Activated T-helper 1 cell treated with anti-CD3 and anti-CD28 coated beads, Interleukin-12 subunit alpha, Interleukin-12 subunit beta, Interleukin-2, Interleukin-4 antibody, amounts not matched to agents 30 ng/mL and 10 ng/mL and 1 ng/mL, durations not matched to agents 14 hours and 24 hours and 36 hours (primary cell): ENCODE results near the gene ULK4. TPM values are rescaled to one million over a fixed set of nuclear protein-coding genes. Genes with fewer than 3 reads are reported as not detected.

Experiments used
- DNase-seq: peaks from one replicate; pipeline ENCODE4 v3.0.0; 2021; ENCODE audit warnings: low spot score
- H3K27ac Mint-ChIP-seq: one replicate; pipeline ENCODE4 v1.8.0; 2021; ENCODE audit warnings: mild to moderate bottlenecking, mixed read lengths
- H3K27me3 Mint-ChIP-seq: one replicate; pipeline ENCODE4 v1.8.0; 2022; ENCODE audit warnings: mild to moderate bottlenecking, moderate library complexity, mixed read lengths; ENCODE audit not compliant: insufficient read depth
- H3K36me3 Mint-ChIP-seq: one replicate; pipeline ENCODE4 v1.8.0; 2021; ENCODE audit warnings: low read depth, mixed read lengths
- H3K4me1 Mint-ChIP-seq: one replicate; pipeline ENCODE4 v1.8.0; 2021; ENCODE audit warnings: low read depth, mixed read lengths
- H3K4me3 Mint-ChIP-seq: one replicate; pipeline ENCODE4 v1.8.0; 2021; ENCODE audit warnings: mild to moderate bottlenecking, moderate library complexity, mixed read lengths
- H3K9me3 Mint-ChIP-seq: one replicate; pipeline ENCODE4 v1.8.0; 2021; ENCODE audit warnings: mixed read lengths
- intact Hi-C: fragments of 100-400 bp; cut with micrococcal nuclease; formaldehyde crosslinking; loops from one replicate; pipeline ENCODE4 v1.15.1; 2024
- total RNA-seq: library from RNA; stranded (reverse); gene quantifications from 2 replicates; pipeline ENCODE4 v1.2.3, GENCODE V29; 2022

ULK4 gene
- total RNA-seq, 1 donor from 2014 or later: 7.3 TPM

DNA sequence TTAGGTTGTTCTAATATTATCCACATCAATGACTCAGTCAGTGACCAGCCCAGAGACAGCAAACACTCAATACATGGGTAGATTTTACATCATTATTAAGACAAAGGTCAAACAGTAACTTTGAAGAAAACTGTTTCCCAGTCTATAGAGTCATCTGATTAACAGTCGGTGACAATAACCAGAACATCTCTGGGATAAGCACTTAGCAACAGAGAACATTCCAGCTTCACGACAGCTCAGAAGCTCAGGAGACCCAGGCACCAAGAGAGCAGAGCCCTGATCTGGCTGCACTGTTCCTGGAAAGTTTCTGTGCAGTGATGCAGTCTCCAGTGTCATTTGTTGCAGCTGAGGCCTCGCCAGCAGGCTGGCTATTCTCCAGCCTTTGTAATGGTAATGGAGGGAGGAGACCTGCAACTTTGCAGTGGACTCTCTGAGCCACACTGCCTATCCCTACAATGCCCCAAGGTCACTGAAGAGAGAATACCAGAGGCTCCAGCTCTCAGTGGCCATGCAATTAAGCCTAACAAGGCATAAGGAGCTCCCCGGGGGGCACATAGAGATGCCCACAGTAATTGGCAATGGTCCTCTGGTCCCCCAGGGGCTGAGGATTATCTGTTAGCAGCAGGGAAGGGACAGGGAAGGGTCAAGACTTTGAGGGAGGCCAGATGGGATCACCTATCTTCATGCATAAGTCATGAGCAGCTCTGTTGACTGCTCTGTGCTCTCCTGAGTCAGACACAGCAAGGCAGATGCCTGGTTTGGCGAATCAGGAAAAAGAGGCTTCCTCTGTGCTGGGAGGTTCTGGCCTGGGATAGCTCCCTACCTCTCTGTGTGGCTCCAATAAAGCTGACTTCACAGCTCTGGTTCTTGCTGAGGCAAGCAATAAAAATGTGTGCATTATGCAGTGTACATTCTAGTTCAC, 599.0 kb downstream of the ULK4 start:
- no peaks in the 10 kb centered on the region for H3K36me3 Mint-ChIP-seq
- DNase-seq: no peak
- no peak overlapping the region for H3K27ac Mint-ChIP-seq
- intact Hi-C loops: no loop called here
- no peak overlapping the region for H3K4me3 Mint-ChIP-seq
- H3K9me3 Mint-ChIP-seq: no peaks in the 10 kb centered on the region
- H3K27me3 Mint-ChIP-seq: peaks cover 2% of the 10 kb centered on the region
- H3K4me1 Mint-ChIP-seq: no peaks in the 10 kb centered on the region

DNA sequence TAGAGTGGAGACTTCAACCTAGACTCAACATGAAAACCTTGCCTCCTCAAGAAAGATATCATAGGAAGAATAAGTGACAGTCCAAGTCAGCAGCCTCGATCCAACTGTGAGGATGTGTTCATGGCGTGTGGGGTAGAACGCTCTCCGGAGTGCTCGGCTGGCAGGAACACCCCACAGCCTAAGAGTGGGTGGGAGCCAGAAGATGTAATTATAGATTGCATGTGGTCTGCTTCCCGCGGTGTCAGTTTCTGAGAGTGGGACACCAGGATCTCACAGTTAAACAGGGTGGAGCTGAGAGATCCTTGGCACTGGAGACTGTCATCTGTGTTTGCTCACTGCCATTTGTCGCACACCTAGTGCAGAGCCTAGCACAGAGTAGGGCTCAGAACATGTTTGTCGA, 604.6 kb downstream of the ULK4 start:
- DNase-seq: no peak
- intact Hi-C loops: no loop called here
- peaks cover 2% of the 10 kb centered on the region for H3K27me3 Mint-ChIP-seq
- no peaks in the 10 kb centered on the region for H3K9me3 Mint-ChIP-seq
- no peaks in the 10 kb centered on the region for H3K4me1 Mint-ChIP-seq
- no peak overlapping the region for H3K27ac Mint-ChIP-seq
- H3K4me3 Mint-ChIP-seq: no peak overlapping the region
- H3K36me3 Mint-ChIP-seq: no peaks in the 10 kb centered on the region

DNA sequence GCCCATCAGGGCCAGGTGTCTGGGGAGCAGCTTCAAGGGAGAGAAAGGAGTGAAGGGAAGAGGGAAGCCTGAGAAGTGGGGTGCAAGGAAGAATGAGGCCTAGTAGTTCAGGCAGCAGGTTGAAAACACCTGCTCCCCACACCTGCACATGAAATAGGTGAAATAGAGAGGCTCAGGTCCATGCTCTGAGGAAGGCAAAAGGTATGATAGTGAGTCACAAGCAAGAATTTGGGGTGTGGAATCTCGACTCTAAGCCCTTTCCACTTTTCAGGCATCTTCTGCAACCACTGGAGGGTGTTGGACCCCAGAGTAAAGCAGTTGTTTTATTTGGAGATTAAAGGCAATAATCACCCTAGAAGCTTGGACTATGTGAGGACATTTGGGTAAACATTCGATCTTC, 605.1 kb downstream of the ULK4 start:
- no peaks in the 10 kb centered on the region for H3K9me3 Mint-ChIP-seq
- H3K4me1 Mint-ChIP-seq: no peaks in the 10 kb centered on the region
- intact Hi-C loops: no loop called here
- no peak overlapping the region for H3K4me3 Mint-ChIP-seq
- DNase-seq: no peak
- H3K36me3 Mint-ChIP-seq: no peaks in the 10 kb centered on the region
- H3K27ac Mint-ChIP-seq: no peak overlapping the region
- peaks cover 2% of the 10 kb centered on the region for H3K27me3 Mint-ChIP-seq

DNA sequence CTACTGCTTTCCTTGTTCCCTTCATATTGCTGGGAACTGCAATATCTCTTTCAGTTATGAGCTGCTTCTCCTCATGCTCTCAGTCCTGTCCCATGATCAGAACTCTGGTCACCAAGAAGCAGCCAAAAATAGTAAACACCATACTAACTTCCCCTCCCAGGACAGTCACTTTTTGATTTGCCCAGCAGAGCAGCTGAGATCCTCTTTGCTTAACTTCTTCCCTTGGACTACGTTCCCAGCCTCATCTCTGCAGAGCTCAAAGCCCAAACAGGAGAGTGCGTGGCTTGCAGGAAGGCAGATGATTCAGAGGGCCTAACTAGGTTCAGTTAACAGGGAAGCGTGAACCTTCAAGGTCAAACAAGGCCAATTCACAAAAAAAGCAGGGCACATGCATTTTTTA, 609.4 kb downstream of the ULK4 start:
- no peaks in the 10 kb centered on the region for H3K9me3 Mint-ChIP-seq
- no peak overlapping the region for H3K4me3 Mint-ChIP-seq
- DNase-seq: no peak
- no peaks in the 10 kb centered on the region for H3K36me3 Mint-ChIP-seq
- intact Hi-C loops: no loop called here
- H3K27ac Mint-ChIP-seq: no peak overlapping the region
- no peaks in the 10 kb centered on the region for H3K27me3 Mint-ChIP-seq
- H3K4me1 Mint-ChIP-seq: no peaks in the 10 kb centered on the region

DNA sequence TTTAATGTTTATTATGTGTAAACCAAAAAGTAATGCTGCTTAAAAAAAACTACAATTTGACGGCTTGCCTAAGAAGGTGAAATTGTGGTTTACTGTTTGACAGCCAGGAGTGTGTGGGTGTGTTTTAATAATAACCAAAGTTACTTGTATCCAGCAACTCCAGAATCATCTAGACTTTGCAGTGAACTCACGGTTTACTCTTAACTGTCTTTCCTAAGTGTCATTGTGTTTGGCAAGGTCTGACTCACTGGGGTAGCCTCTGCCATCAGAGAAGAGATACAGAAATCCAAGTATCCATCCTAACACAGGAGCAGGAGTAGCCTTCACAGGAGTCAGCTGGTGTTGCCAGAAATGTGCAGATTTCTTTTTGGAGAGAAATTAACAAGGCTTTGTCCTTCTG, 611.5 kb downstream of the ULK4 start:
- DNase-seq: no peak
- no peaks in the 10 kb centered on the region for H3K9me3 Mint-ChIP-seq
- intact Hi-C loops: no loop called here
- H3K4me3 Mint-ChIP-seq: no peak overlapping the region
- H3K36me3 Mint-ChIP-seq: no peaks in the 10 kb centered on the region
- H3K4me1 Mint-ChIP-seq: no peaks in the 10 kb centered on the region
- H3K27ac Mint-ChIP-seq: no peak overlapping the region
- no peaks in the 10 kb centered on the region for H3K27me3 Mint-ChIP-seq

DNA sequence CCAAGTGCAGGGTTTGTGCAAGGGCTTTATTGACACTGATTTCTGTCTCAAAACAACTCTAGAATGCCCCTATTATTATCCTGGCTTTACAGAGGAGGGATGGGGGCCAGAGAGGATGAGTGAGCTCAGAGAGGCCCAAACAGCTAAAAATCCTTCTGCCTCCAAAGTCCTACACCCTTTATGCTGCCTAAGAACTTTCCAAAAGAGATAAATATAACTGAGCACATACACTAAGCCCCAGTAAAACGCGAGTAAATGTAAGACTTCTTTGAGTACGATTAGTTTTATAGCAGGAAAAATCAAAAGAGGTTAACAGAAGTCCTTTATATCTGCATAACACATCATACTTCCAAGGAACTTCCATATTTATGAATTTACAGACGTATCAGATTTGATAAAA, 613.5 kb downstream of the ULK4 start:
- Mint-ChIP-seq H3K27me3 (no peaks in the 10 kb centered on the region), H3K36me3 (no peaks in the 10 kb centered on the region), H3K4me1 (no peaks in the 10 kb centered on the region), H3K27ac (no peak overlapping the region), H3K9me3 (peaks cover 3% of the 10 kb centered on the region), H3K4me3 (no peak overlapping the region)
- intact Hi-C loops: no loop called here
- no peak for DNase-seq

DNA sequence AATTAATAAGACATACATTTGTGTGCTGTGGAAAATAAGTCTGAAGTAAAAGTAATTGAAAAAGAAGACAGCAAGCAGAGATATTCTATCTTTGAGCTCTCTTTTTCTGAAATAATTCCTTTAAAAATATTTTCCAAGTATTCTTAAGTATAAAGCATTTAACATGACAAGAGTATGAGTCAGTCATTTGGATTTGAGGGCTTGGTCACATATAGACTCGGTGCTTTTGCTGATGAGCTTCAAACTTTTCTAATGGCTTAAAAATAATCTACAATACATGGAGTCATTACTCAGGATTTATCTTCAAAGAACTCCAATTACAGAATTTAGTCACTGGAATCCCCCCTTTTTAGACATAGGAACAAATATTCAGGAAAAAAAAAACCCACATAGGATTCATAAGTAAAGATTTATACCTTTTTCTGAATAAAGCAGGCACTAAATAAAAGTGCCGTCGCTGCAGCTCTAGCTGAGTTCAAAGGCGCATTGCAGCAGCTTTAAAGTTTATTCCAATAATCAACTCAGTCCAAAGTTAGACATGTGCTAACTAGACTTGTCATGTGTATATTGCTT, 615.1 kb downstream of the ULK4 start:
- no peak overlapping the region for H3K4me3 Mint-ChIP-seq
- H3K36me3 Mint-ChIP-seq: no peaks in the 10 kb centered on the region
- H3K27ac Mint-ChIP-seq: no peak overlapping the region
- peaks cover 4% of the 10 kb centered on the region for H3K9me3 Mint-ChIP-seq
- intact Hi-C loops: no loop called here
- DNase-seq: no peak
- H3K4me1 Mint-ChIP-seq: no peaks in the 10 kb centered on the region
- H3K27me3 Mint-ChIP-seq: no peaks in the 10 kb centered on the region

DNA sequence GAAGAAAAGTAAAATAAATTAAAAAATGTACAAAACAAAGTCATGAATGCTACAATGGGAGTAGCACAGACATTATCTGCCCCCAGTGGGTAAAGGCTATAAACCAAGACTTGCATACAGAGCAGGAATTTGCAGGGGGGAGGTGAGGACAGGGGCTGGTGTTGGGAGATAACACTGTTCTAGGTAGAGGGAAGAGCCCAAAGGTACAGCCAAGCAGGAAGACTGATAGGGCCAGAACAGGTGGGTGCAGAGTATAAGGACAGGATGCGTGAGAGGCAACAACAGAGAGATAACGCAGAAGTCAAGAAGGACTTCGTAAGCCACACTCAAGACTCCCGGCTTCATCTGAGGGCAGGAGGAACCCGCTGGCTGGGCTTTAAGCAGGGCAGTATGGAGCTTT, 616.1 kb downstream of the ULK4 start:
- no peaks in the 10 kb centered on the region for H3K4me1 Mint-ChIP-seq
- H3K4me3 Mint-ChIP-seq: no peak overlapping the region
- H3K27me3 Mint-ChIP-seq: no peaks in the 10 kb centered on the region
- no peaks in the 10 kb centered on the region for H3K36me3 Mint-ChIP-seq
- DNase-seq: no peak
- H3K9me3 Mint-ChIP-seq: peaks cover 4% of the 10 kb centered on the region
- intact Hi-C loops: no loop called here
- no peak overlapping the region for H3K27ac Mint-ChIP-seq

DNA sequence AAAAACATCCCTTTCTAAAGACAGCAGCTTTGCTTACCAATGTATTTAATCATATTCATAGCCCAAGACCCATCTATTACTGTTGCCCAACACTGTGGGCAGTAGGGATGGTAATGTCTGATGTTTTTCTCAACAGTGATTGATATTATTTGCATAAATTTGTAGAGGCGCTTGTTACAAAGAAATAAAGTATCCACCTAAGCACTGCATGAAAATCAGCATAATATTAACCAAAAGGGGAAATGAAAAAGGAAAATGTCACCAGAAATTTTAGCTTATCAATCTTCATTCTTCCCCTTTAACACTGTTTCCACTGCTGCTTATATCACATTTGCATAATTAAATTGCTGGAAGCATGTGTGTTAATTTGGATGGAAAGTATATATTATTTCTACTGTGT, 622.1 kb downstream of the ULK4 start:
- Mint-ChIP-seq H3K27ac (no peak overlapping the region), H3K36me3 (no peaks in the 10 kb centered on the region), H3K4me3 (no peak overlapping the region), H3K9me3 (peaks cover 4% of the 10 kb centered on the region), H3K27me3 (no peaks in the 10 kb centered on the region), H3K4me1 (no peaks in the 10 kb centered on the region)
- DNase-seq: no peak
- intact Hi-C loops: no loop called here

DNA sequence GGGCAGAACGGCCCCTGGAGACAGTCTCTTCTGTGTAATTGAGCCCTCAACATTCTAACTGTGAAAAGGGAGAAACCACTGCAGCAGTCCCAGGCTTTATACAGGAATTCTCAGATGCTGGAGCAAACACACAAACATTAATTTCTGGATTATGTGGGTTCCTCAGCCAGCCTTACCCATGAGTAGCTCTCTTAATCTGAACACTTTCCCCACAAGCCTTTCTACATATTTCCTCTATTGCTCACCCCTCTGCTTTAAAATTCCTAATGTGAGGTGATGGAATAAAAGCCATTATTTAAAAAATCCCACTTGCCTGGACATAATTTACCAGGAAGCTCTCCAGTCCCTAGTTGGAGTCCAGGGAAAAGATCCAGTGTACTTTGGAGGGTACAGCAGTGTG, 623.6 kb downstream of the ULK4 start:
- no peak overlapping the region for H3K4me3 Mint-ChIP-seq
- intact Hi-C loops: no loop called here
- H3K27me3 Mint-ChIP-seq: no peaks in the 10 kb centered on the region
- no peak overlapping the region for H3K27ac Mint-ChIP-seq
- H3K36me3 Mint-ChIP-seq: no peaks in the 10 kb centered on the region
- DNase-seq: no peak
- no peaks in the 10 kb centered on the region for H3K4me1 Mint-ChIP-seq
- H3K9me3 Mint-ChIP-seq: no peaks in the 10 kb centered on the region

DNA sequence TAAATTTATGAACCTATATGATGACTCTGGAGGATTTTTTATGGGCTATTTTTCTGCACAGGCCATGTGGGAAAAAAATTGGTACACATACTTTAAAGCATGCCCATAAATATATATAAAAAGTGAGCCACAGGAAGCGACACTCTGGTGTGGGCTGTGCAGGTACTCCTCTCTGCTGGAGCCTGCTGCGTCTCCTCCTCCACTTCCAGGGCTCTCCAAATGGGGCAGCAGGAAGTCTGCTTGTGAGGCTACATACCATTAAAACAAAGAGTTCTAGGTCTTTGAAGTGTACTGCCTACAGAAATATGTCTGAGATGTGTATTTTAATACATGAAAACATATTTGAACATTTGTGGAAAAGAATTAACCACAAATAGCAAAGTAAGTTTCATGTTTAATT, 627.5 kb downstream of the ULK4 start:
- Mint-ChIP-seq H3K4me1 (no peaks in the 10 kb centered on the region), H3K36me3 (no peaks in the 10 kb centered on the region), H3K4me3 (no peak overlapping the region), H3K27ac (no peak overlapping the region), H3K27me3 (no peaks in the 10 kb centered on the region), H3K9me3 (no peaks in the 10 kb centered on the region)
- intact Hi-C loops: no loop called here
- no peak for DNase-seq

DNA sequence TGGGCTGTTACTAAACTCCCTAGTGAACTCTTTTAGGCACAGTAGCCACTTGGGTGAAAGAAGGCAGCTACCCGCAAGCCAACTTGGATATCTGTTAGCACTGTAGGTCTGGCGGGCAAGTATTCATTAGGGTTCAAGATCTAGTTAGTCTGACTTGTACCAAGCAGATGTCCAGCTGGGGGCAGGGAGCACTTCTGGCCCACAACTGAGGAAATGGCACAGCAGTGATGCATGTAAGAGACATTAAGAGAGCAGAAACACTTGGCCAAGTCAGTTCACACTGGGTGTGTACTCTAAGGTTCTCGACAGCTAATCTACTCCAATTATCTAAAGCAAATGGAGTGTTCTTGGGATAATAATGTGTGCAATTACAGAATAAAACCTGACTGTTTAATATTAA, 630.9 kb downstream of the ULK4 start:
- Mint-ChIP-seq H3K4me1 (no peaks in the 10 kb centered on the region), H3K27ac (no peak overlapping the region), H3K27me3 (peaks cover 2% of the 10 kb centered on the region), H3K4me3 (no peak overlapping the region), H3K36me3 (no peaks in the 10 kb centered on the region), H3K9me3 (no peaks in the 10 kb centered on the region)
- intact Hi-C loops: no loop called here
- DNase-seq: no peak

DNA sequence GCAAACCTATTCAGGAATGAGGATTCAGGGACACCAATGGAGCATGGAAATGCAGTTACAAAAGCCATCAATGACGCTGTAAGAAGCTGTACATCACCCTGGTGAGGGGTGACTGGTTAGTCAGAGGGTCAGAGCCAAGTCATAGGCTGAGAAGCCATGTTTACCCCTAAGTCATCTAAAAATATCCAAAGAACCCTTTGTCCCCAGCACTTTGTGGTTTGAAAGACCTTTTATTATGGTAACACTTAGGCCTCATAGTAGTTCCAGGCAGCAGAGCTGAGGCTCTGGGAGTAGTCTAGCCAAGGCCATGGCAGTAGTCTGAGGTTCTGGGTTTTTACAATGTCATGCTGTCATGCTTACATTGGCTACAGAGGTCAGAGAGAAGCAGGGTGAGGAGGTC, 631.4 kb downstream of the ULK4 start:
- no peaks in the 10 kb centered on the region for H3K36me3 Mint-ChIP-seq
- no peaks in the 10 kb centered on the region for H3K4me1 Mint-ChIP-seq
- peaks cover 2% of the 10 kb centered on the region for H3K27me3 Mint-ChIP-seq
- intact Hi-C loops: no loop called here
- DNase-seq: no peak
- H3K27ac Mint-ChIP-seq: no peak overlapping the region
- no peak overlapping the region for H3K4me3 Mint-ChIP-seq
- H3K9me3 Mint-ChIP-seq: no peaks in the 10 kb centered on the region
